Right atrium auricular region (tissue), 2 donors: ENCODE measurements around the gene ENPP1. TPM values are rescaled to one million over a fixed set of nuclear protein-coding genes. Genes with fewer than 3 reads are reported as not detected.

Source experiments
- DNase-seq: peaks from one replicate; pipeline ENCODE4 v3.0.0-alpha.2; 2019; ENCODE audit warnings: low spot score
- H3K27ac ChIP-seq, 2 donors: fragments of 200-600 bp; sonication (generic); 1 replicate in 1 of 2; 2 replicates in 1 of 2; pipeline ENCODE4 v1.5.1; 2016 to 2019
- H3K27me3 ChIP-seq, 2 donors: fragments of 200-600 bp; sonication (generic); one replicate each; pipeline versions ENCODE4 v1.5.1 to v1.6.0; 2017 to 2019
- H3K36me3 ChIP-seq: fragments of 200-600 bp; sonication (generic); one replicate; pipeline ENCODE4 v1.5.1; 2016
- H3K4me1 ChIP-seq, 2 donors: fragments of 200-600 bp; sonication (generic); one replicate each; pipeline versions ENCODE4 v1.5.1 to v1.6.0; 2017 to 2019
- H3K4me3 ChIP-seq, 2 donors: fragments of 200-600 bp; sonication (generic); 1 replicate in 1 of 2; 2 replicates in 1 of 2; pipeline ENCODE4 v1.5.1; 2017 to 2019; ENCODE audit warnings: mild to moderate bottlenecking in 1 of 2, moderate library complexity in 1 of 2
- H3K9me3 ChIP-seq, 2 donors: fragments of 200-600 bp; sonication (generic); one replicate each; pipeline ENCODE4 v1.5.1; 2019
- total RNA-seq, 2 donors: library from RNA; depleted of rRNA; stranded (reverse); fragments of >200 nt; gene quantifications; one replicate each; pipeline ENCODE4 v1.1.0, GENCODE V29; 2016
- TF ChIP-seq, protein P1 (sequence below), 2 donors: fragments of 200-600 bp; sonication (generic); IDR thresholded peaks; one replicate each; pipeline ENCODE4 v1.5.1; 2019; ENCODE audit warnings: antibody characterized with exemption in 2 of 2

Gene ENPP1
- total RNA-seq, 2 donors from 2014 or later, result 3.4 to 5.5 TPM

DNA sequence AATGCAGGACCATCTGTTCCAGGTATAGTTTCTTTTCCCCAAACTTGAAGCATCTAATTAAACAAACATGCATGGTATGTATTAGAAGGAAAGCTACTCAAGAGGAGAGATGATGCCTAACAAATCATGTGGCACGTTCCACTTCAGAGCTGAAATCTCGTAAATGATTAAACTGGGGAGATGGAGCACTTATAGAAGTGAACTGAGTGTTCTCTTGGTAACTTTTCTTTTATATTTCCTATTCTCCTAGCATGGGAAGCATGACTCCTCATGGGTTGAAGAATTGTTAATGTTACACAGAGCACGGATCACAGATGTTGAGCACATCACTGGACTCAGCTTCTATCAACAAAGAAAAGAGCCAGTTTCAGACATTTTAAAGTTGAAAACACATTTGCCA lies 82.3 kb downstream of the ENPP1 start:
- Histone ChIP-seq H3K4me3 (no peak overlapping the region), H3K4me1 (no peaks in the 10 kb centered on the region), H3K9me3 (no peaks in the 10 kb centered on the region), H3K27ac (no peak overlapping the region), H3K36me3 (no peaks in the 10 kb centered on the region), H3K27me3 (no peaks in the 10 kb centered on the region)
- DNase-seq, result no peak
- TF ChIP-seq, protein P1, sequence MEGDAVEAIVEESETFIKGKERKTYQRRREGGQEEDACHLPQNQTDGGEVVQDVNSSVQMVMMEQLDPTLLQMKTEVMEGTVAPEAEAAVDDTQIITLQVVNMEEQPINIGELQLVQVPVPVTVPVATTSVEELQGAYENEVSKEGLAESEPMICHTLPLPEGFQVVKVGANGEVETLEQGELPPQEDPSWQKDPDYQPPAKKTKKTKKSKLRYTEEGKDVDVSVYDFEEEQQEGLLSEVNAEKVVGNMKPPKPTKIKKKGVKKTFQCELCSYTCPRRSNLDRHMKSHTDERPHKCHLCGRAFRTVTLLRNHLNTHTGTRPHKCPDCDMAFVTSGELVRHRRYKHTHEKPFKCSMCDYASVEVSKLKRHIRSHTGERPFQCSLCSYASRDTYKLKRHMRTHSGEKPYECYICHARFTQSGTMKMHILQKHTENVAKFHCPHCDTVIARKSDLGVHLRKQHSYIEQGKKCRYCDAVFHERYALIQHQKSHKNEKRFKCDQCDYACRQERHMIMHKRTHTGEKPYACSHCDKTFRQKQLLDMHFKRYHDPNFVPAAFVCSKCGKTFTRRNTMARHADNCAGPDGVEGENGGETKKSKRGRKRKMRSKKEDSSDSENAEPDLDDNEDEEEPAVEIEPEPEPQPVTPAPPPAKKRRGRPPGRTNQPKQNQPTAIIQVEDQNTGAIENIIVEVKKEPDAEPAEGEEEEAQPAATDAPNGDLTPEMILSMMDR (IDR thresholded peaks at IDR 0.05), result no peak

DNA sequence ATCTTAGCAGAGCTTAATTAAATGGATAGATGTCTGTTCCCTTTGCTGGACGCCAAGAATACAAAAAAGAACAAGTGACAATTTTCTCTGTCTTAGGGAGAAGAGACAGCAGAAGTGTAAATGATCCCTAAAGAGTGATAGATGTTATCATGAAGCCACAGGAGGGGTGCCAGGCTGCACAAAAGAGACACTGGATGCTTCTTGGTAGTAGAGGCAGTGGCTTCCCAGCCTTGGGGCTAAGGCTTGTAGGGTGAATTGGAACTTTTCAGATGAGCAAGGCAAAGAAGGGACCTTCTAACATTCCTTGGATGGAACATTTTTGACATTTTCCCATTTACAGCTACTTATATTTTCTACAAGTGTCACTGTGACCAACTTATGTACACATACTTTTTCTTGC lies 85.4 kb downstream of the ENPP1 start:
- Histone ChIP-seq H3K27me3 (no peaks in the 10 kb centered on the region), H3K4me1 (no peaks in the 10 kb centered on the region), H3K27ac (no peak overlapping the region), H3K9me3 (peaks cover 0 to 6% of the 10 kb centered on the region in 2 donors), H3K4me3 (no peak overlapping the region), H3K36me3 (no peaks in the 10 kb centered on the region)
- TF ChIP-seq, protein P1 (IDR thresholded peaks at IDR 0.05), result no peak
- DNase-seq, result no peak

DNA sequence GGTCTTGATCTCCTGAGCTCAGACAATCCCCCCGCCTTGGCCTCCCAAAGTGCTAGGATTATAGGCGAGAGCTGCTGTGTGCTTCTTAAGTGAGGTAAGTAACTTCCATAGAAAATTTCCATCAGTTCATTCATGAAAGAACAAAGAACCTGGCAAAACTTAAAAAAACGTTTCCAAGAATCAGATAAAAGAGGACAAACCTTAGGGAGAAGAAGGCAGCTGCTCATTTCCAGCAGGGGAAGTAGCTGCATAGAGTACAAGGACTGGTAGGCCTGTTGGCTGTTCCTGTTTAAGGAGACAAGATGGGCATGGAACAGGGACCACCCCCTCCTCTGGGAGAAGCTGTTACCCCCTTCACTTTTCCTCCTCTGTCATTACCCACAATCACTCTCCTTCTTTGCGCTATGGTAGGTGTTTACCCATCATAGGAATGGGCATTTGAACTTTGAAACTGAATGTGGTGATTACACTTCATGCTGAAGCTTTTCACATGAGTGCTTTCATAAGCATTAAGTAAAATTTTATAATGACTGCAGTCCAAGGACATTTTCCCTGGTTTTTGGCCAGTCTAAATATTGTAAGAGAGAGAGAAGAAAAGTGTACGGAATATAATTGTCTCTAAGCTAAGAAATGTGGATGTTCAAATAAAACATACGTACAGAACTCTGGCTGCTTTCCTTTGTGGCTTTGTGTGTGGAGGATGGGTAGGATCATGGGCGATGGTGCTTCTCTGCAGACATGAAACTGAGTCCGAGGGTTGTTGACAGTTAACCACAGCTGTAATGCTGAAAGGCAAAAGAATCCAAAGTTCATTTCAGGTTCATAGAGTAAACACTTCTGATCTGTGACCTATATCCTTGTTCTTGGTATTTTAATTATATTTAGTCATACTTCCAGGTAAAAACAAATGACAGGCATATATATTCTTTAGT lies 86.9 kb downstream of the ENPP1 start:
- Histone ChIP-seq H3K9me3 (peaks cover 0 to 12% of the 10 kb centered on the region in 2 donors), H3K4me3 (no peak overlapping the region), H3K4me1 (no peaks in the 10 kb centered on the region), H3K36me3 (no peaks in the 10 kb centered on the region), H3K27ac (no peak overlapping the region), H3K27me3 (no peaks in the 10 kb centered on the region)
- TF ChIP-seq, protein P1 (IDR thresholded peaks at IDR 0.05), result no peak
- DNase-seq, result no peak

DNA sequence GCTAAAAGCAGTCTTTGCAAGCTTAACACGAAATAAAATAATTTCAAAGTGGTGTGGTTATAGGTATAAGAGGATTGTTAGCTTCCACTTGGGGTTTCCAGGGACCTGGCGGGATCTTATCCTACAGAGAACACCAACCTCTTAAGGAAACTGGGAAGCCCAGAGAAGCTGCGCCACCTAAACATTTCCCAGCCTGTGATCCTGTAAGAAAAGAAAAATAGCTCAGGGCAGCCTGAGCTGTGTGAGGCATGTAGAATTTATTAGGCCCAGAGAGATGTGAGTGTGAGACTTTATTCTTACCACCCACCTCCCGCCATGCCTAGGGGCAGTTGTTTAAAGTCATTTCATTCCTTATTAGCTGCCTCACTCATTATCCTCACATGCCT lies 89.2 kb downstream of the ENPP1 start:
- Histone ChIP-seq H3K27ac (no peak overlapping the region), H3K36me3 (no peaks in the 10 kb centered on the region), H3K27me3 (no peaks in the 10 kb centered on the region), H3K4me1 (no peaks in the 10 kb centered on the region), H3K9me3 (peaks cover 0 to 12% of the 10 kb centered on the region in 2 donors), H3K4me3 (no peak overlapping the region)
- no peak for DNase-seq
- TF ChIP-seq, protein P1 (IDR thresholded peaks at IDR 0.05), result no peak

DNA sequence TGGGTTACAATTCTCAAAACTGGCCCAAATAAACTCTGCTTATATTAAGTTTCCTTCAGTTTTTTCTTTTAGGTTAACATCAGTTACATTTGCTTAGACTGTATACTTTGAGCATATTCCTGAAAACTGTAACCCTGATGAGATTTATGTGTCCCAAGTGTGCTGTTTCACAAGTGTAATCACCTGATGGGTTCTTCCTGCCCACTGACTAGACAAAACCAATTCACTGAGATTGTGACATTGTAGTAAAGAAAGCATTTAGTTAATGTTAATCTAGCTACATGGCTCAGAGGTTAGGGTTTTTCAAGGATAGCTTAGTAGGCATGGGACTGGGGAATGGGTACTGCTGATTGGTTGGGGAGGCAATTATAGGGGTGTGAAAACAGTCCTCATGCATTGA lies 89.8 kb downstream of the ENPP1 start:
- Histone ChIP-seq H3K36me3 (no peaks in the 10 kb centered on the region), H3K9me3 (peaks cover 0 to 12% of the 10 kb centered on the region in 2 donors), H3K27me3 (no peaks in the 10 kb centered on the region), H3K4me1 (no peaks in the 10 kb centered on the region), H3K27ac (no peak overlapping the region), H3K4me3 (no peak overlapping the region)
- TF ChIP-seq, protein P1 (IDR thresholded peaks at IDR 0.05), result no peak
- DNase-seq, result no peak
